Cardiac fibroblast (primary cell): ENCODE measurements around the gene TMEM50B.
"Not testable (repeated sequence)": the region's sequence is repeated elsewhere in the genome, so short reads cannot be mapped to it uniquely, and the experiment has no call there.

ENCODE experiments used
- DNase-seq, 2 donors: peaks; one replicate each; pipeline versions ENCODE4 v3.0.0 to v3.0.0-alpha.2; 2010; ENCODE audit warnings: low read depth in 2 of 2
- H3K4me3 ChIP-seq, 2 donors: replicated peaks in 1 of 2; 1 replicate in 1 of 2; 2 replicates in 1 of 2; pipeline ENCODE4 v1.5.1; 2011; ENCODE audit warnings: low read depth in 2 of 2, low read length in 2 of 2, mild to moderate bottlenecking in 2 of 2, moderate library complexity in 1 of 2
- TF ChIP-seq, protein P1 (sequence below): IDR thresholded peaks from one replicate; pipeline ENCODE4 v1.5.1; 2011; ENCODE audit warnings: low read depth, mild to moderate bottlenecking, low read length, inconsistent platforms

Gene TMEM50B

DNA sequence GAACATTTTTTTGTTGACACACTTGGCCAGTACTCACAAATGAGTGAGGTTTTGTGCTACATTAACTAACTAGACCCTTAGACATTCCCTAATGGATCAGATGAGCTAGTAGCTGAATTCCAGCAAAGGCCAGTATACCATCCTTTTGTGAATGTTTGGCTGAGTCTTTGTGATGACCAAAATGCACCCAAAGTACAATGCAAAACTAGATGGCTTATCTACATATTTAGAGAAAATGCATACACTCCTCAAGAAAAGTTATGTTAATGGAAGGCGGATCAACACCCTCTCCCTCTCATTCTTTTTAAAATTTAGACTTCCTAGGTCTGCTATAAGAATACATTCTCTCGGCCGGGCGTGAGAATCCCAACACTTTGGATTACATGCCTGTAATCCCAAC is 31.9 kb upstream of the TMEM50B start:
- TF ChIP-seq, protein P1, sequence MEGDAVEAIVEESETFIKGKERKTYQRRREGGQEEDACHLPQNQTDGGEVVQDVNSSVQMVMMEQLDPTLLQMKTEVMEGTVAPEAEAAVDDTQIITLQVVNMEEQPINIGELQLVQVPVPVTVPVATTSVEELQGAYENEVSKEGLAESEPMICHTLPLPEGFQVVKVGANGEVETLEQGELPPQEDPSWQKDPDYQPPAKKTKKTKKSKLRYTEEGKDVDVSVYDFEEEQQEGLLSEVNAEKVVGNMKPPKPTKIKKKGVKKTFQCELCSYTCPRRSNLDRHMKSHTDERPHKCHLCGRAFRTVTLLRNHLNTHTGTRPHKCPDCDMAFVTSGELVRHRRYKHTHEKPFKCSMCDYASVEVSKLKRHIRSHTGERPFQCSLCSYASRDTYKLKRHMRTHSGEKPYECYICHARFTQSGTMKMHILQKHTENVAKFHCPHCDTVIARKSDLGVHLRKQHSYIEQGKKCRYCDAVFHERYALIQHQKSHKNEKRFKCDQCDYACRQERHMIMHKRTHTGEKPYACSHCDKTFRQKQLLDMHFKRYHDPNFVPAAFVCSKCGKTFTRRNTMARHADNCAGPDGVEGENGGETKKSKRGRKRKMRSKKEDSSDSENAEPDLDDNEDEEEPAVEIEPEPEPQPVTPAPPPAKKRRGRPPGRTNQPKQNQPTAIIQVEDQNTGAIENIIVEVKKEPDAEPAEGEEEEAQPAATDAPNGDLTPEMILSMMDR = no peak
- no peak for DNase-seq
- no peak overlapping the region for H3K4me3 ChIP-seq

DNA sequence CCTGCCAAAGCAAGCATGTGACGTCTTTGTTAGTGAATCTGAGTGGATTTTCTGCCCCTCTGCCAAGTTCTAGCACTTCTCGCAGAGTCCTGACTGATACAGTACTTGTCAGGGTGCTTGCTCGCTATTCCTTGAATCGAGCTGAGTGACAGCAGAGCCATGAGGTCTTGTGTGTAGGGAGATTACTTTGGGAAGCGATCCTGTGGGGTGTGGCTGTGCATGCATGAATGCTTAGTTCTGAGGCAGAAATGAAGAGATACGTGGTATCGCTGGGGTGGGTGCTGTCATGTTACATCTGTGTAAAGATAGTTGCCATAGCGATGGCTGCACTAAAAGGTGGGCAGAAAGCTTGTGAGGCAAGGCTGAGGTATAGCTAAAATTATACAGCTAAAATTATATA is 31.1 kb upstream of the TMEM50B start:
- no peak overlapping the region for H3K4me3 ChIP-seq
- no peak for DNase-seq
- TF ChIP-seq, protein P1 = no peak

DNA sequence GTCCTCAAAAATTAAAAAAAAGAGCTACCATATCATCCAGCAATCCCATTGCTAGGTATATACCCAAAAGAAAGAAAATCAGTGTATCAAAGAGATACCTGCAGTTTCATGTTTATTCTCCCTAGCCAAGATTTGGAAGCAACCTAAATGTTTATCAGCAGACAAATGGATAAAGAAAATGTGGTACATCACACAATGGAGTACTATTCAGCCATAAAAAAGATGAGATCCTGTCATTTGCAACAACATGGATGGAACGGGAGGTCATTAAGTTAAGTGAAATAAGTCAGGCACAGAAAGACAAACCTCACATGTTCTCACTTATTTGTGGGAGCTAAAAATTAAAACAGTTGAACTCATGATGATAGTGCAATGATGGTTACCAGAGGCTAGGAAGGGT is 27.2 kb upstream of the TMEM50B start:
- DNase-seq, H3K4me3 ChIP-seq: not testable (repeated sequence)

DNA sequence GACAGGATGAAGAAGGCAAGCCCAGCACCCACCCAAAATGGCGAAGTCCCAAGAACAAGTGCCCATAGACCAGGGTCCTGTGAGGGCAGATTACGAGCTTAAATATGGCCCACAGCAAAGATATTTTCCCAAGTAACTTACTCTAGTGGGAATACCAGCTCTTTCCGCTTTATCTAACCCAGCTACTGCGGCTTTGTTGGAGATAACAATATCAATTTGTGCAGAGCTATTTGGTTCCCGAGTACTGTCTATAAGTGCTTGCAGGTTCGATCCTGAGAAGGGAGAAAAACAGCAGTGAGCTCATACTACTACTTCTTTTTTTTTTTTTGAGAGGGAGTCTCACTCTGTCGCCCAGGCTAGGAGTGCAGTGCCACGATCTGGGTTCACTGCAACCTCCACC is 26.1 kb upstream of the TMEM50B start:
- TF ChIP-seq, protein P1 = no peak
- DNase-seq = no peak
- no peak overlapping the region for H3K4me3 ChIP-seq

DNA sequence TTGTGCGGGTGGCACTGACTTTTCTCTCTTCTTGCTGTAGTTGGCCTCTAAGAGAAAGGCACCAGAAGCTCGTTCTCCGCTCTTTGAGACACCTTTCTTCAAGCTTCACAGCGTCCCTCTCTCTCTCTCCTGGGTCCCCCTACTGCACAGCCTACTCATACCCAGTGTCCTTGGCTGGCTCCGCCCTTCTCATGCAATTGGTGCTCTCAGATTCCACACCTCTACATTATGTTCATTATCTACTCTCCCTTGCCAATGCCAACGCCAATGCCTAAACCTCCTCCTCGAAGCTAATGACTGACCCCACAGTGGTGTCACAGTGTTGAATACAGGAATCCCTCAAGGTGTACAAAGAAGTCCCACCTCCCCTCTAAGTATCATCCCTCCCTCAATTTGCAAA is 16.6 kb upstream of the TMEM50B start:
- TF ChIP-seq, protein P1 = no peak

DNA sequence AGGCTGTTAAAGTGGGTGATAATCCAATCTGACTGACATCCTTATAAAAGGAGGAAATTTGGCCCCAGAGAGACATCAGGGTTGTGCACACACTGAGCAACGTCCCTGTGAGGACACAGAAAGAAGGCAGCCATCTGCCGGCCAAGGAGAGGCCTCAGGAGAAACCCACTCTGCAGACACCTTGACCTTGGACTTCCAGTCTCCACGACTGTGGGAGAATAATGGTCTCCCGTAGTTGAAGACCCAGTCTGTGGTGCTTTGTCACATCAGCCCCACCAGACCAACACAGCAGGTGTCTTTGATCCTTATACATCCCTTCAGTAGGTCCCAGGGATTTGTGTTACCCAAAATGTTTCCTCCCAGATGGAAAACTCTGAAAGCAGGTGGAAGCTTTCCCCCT is 16.0 kb upstream of the TMEM50B start:
- H3K4me3 ChIP-seq = no peak overlapping the region
- TF ChIP-seq, protein P1 = no peak
- no peak for DNase-seq

More for the DNA sequence above, 16.6 kb upstream of the TMEM50B start:
- no peak for DNase-seq
- H3K4me3 ChIP-seq = no peak overlapping the region

DNA sequence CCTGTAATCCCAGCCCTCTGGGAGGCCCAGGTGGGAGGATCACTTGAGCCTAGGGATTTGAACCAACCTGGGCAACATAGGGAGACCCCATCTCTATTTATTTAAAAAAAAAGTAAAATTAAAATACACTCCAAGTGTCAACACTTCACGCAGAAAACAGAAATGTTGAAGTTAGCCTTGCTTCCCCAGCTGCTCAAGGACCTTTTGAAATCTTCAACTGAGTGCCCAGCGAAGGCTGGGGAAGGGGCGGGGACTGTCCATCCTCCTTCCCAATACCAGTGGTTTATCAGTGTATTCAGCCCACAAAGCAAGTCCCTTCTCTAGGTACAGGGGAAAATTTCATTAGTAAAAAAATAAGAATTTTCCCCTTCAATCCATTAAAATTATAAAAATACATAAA is 14.0 kb upstream of the TMEM50B start:
- DNase-seq = no peak
- TF ChIP-seq, protein P1 = no peak
- no peak overlapping the region for H3K4me3 ChIP-seq

DNA sequence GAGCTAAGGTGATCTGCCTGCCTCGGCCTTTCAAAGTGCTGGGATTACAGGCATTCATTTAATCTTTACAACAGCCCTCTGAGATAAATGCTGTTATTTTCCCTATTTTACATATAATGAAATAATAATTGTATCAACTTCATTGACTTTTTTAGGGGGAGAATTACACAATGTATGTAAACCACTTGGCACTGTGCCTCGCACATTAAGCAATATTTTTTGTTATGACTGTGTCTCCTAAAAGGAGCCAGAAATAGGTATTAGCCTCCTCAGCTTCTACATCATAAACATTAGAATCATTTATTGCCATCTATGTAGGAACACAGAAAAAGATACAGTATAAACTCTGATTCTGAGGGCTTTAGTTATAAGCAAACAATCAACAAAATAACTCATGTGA is 12.8 kb upstream of the TMEM50B start:
- peak; percentile 75 to 84 for DNase-seq
- H3K4me3 ChIP-seq = no peak overlapping the region

More for the DNA sequence above, 12.8 kb upstream of the TMEM50B start:
- TF ChIP-seq, protein P1 = no peak
